Activated CD8-positive, alpha-beta memory T cell treated with anti-CD3 and anti-CD28 coated beads for 24 hours (primary cell): Measurements from ENCODE around the gene TRIM63.

Source experiments
- DNase-seq: peaks from one replicate; pipeline ENCODE4 v3.0.0-alpha.2; 2020

The TRIM63 gene

GRCh38 chr1:26053718-26054560, 13.5 kb downstream of the TRIM63 start:
- DNase-seq = no peak

- no peak for DNase-seq
These were observed 17.2 kb downstream of the TRIM63 start for GRCh38 chr1:26050248-26050640.

- no peak for DNase-seq
These were observed 17.7 kb downstream of the TRIM63 start for GRCh38 chr1:26049531-26050247.

GRCh38 chr1:26047278-26047874, 20.1 kb downstream of the TRIM63 start:
- no peak for DNase-seq

GRCh38 chr1:26046246-26047095, 21.0 kb downstream of the TRIM63 start:
- DNase-seq = no peak

GRCh38 chr1:26045722-26046245, 21.6 kb downstream of the TRIM63 start, which contains the start of gene SLC30A2:
TSS of gene SLC30A2 (minus strand) at chr1:26046118. CDS start at chr1:26045896, 222 bp downstream.
- DNase-seq = no peak

- no peak for DNase-seq
These were observed 22.3 kb downstream of the TRIM63 start for GRCh38 chr1:26044971-26045721.

GRCh38 chr1:26044414-26044813, 23.0 kb downstream of the TRIM63 start:
- no peak for DNase-seq

GRCh38 chr1:26043765-26044164, 23.7 kb downstream of the TRIM63 start:
- no peak for DNase-seq

- DNase-seq = no peak
These were observed 25.5 kb downstream of the TRIM63 start for GRCh38 chr1:26041978-26042377.

- DNase-seq = no peak
These were observed 26.0 kb downstream of the TRIM63 start for GRCh38 chr1:26041401-26041800.

GRCh38 chr1:26038904-26039303, 28.5 kb downstream of the TRIM63 start:
- DNase-seq = no peak

- DNase-seq = no peak
These were observed 29.0 kb downstream of the TRIM63 start for GRCh38 chr1:26038477-26038876.

- DNase-seq = no peak
These were observed 29.5 kb downstream of the TRIM63 start for GRCh38 chr1:26037904-26038303.

GRCh38 chr1:26036756-26037281, 30.6 kb downstream of the TRIM63 start:
- no peak for DNase-seq

GRCh38 chr1:26035959-26036755, 31.3 kb downstream of the TRIM63 start:
- peak; percentile 97 for DNase-seq

GRCh38 chr1:26035203-26035958, 32.0 kb downstream of the TRIM63 start:
- peak; percentile 95 for DNase-seq

GRCh38 chr1:26034504-26035202, 32.8 kb downstream of the TRIM63 start:
- no peak for DNase-seq
